ENCODE data around the gene DLGAP4. TPM values are rescaled to one million over a fixed set of nuclear protein-coding genes. Genes with fewer than 3 reads are reported as not detected.

DLGAP4 gene
- total RNA-seq, 1 donor: 18.1 TPM

- Histone ChIP-seq H3K36me3 (ENCODE audit: insufficient read depth, low read length) (no peaks in the 10 kb centered on the region), H4K20me1 (ENCODE audit: insufficient read depth, low read length) (no peaks in the 10 kb centered on the region), H3K4me1 (ENCODE audit: insufficient read depth, low read length) (no peaks in the 10 kb centered on the region), H3K9me3 (ENCODE audit: low read depth, low read length) (no peaks in the 10 kb centered on the region), H3K27ac (ENCODE audit: low read depth, low read length) (no peak overlapping the region), H3K4me2 (ENCODE audit: insufficient read depth, low read length) (no peak overlapping the region), H3K4me3 (ENCODE audit: insufficient read depth, low read length) (no peak overlapping the region), H3K27me3 (ENCODE audit: insufficient read depth, low read length) (peaks cover 41% of the 10 kb centered on the region), H2AFZ (ENCODE audit: low read length) (no peak overlapping the region), H3K79me2 (ENCODE audit: insufficient read depth, low read length) (no peaks in the 10 kb centered on the region)
- TF ChIP-seq CTCF (IDR thresholded peaks at IDR 0.05; ENCODE audit: extremely low read depth, low read depth, low read length): no peak
- DNase-seq (ENCODE audit: insufficient read length, low spot score, missing footprints): peak; percentile 60
These were observed 28.6 kb upstream of the DLGAP4 start for GRCh38 chr20:36277546-36277945.

GRCh38 chr20:36279362-36279761 is 26.8 kb upstream of the DLGAP4 start:
- no peak overlapping the region for H3K27ac ChIP-seq (ENCODE audit: low read depth, low read length)
- H3K36me3 ChIP-seq (ENCODE audit: insufficient read depth, low read length): no peaks in the 10 kb centered on the region
- DNase-seq (ENCODE audit: insufficient read length, low spot score, missing footprints): peak; percentile 32
- no peak overlapping the region for H3K4me3 ChIP-seq (ENCODE audit: insufficient read depth, low read length)
- H4K20me1 ChIP-seq (ENCODE audit: insufficient read depth, low read length): no peaks in the 10 kb centered on the region
- H2AFZ ChIP-seq (ENCODE audit: low read length): no peak overlapping the region
- H3K79me2 ChIP-seq (ENCODE audit: insufficient read depth, low read length): no peaks in the 10 kb centered on the region
- H3K4me1 ChIP-seq (ENCODE audit: insufficient read depth, low read length): no peaks in the 10 kb centered on the region
- H3K4me2 ChIP-seq (ENCODE audit: insufficient read depth, low read length): no peak overlapping the region
- H3K27me3 ChIP-seq (ENCODE audit: insufficient read depth, low read length): peaks cover 42% of the 10 kb centered on the region
- TF ChIP-seq CTCF (IDR thresholded peaks at IDR 0.05; ENCODE audit: extremely low read depth, low read depth, low read length): no peak
- no peaks in the 10 kb centered on the region for H3K9me3 ChIP-seq (ENCODE audit: low read depth, low read length)

- H3K9me3 ChIP-seq (ENCODE audit: low read depth, low read length): no peaks in the 10 kb centered on the region
- H3K4me1 ChIP-seq (ENCODE audit: insufficient read depth, low read length): no peaks in the 10 kb centered on the region
- no peak overlapping the region for H2AFZ ChIP-seq (ENCODE audit: low read length)
- H3K79me2 ChIP-seq (ENCODE audit: insufficient read depth, low read length): no peaks in the 10 kb centered on the region
- TF ChIP-seq CTCF (IDR thresholded peaks at IDR 0.05; ENCODE audit: extremely low read depth, low read depth, low read length): no peak
- no peak for DNase-seq (ENCODE audit: insufficient read length, low spot score, missing footprints)
- H3K27ac ChIP-seq (ENCODE audit: low read depth, low read length): no peak overlapping the region
- no peaks in the 10 kb centered on the region for H4K20me1 ChIP-seq (ENCODE audit: insufficient read depth, low read length)
- H3K36me3 ChIP-seq (ENCODE audit: insufficient read depth, low read length): no peaks in the 10 kb centered on the region
- no peak overlapping the region for H3K4me2 ChIP-seq (ENCODE audit: insufficient read depth, low read length)
- H3K4me3 ChIP-seq (ENCODE audit: insufficient read depth, low read length): no peak overlapping the region
- H3K27me3 ChIP-seq (ENCODE audit: insufficient read depth, low read length): peaks cover 42% of the 10 kb centered on the region
These were observed 26.4 kb upstream of the DLGAP4 start for GRCh38 chr20:36279776-36280175.

- no peak for DNase-seq (ENCODE audit: insufficient read length, low spot score, missing footprints)
- H2AFZ ChIP-seq (ENCODE audit: low read length): no peak overlapping the region
- H3K27ac ChIP-seq (ENCODE audit: low read depth, low read length): no peak overlapping the region
- H3K4me1 ChIP-seq (ENCODE audit: insufficient read depth, low read length): no peaks in the 10 kb centered on the region
- no peaks in the 10 kb centered on the region for H4K20me1 ChIP-seq (ENCODE audit: insufficient read depth, low read length)
- TF ChIP-seq CTCF (IDR thresholded peaks at IDR 0.05; ENCODE audit: extremely low read depth, low read depth, low read length): no peak
- H3K36me3 ChIP-seq (ENCODE audit: insufficient read depth, low read length): no peaks in the 10 kb centered on the region
- H3K27me3 ChIP-seq (ENCODE audit: insufficient read depth, low read length): peaks cover 40% of the 10 kb centered on the region
- H3K79me2 ChIP-seq (ENCODE audit: insufficient read depth, low read length): no peaks in the 10 kb centered on the region
- no peak overlapping the region for H3K4me2 ChIP-seq (ENCODE audit: insufficient read depth, low read length)
- no peak overlapping the region for H3K4me3 ChIP-seq (ENCODE audit: insufficient read depth, low read length)
- no peaks in the 10 kb centered on the region for H3K9me3 ChIP-seq (ENCODE audit: low read depth, low read length)
These were observed 24.3 kb upstream of the DLGAP4 start for GRCh38 chr20:36281785-36282380.

All from osteoblast (primary cell).